ENCODE results near the gene TWF2. TPM values are rescaled to one million over a fixed set of nuclear protein-coding genes. Genes with fewer than 3 reads are reported as not detected.
A peak's percentile ranks its signal among the peaks of the same experiment; 100 is the strongest.

TWF2 gene
- total and polyA plus RNA-seq, 10 of the 15 experiments (the other 5 are each of a cell fraction or from before 2014, with no cell fraction given) = 0.16 to 106 (median 68.5) TPM

- no peak for TF ChIP-seq LARP7 (IDR thresholded peaks at IDR 0.05)
- TF ChIP-seq NR2F1 (conservative IDR thresholded peaks at IDR 0.05) = 0 out of 2 replicates have a peak, but pooled peaks have one; percentile 40
- peak; percentile 39; the same call in 1 of the 2 replicates for TF ChIP-seq PKNOX1 (IDR thresholded peaks at IDR 0.05)
- no peak; the same call in 1 of the 2 replicates for TF ChIP-seq ATF7 (IDR thresholded peaks at IDR 0.05; ENCODE audit: low read depth)
- no peak for TF ChIP-seq YBX1 (IDR thresholded peaks at IDR 0.05)
- TF ChIP-seq, protein P1, sequence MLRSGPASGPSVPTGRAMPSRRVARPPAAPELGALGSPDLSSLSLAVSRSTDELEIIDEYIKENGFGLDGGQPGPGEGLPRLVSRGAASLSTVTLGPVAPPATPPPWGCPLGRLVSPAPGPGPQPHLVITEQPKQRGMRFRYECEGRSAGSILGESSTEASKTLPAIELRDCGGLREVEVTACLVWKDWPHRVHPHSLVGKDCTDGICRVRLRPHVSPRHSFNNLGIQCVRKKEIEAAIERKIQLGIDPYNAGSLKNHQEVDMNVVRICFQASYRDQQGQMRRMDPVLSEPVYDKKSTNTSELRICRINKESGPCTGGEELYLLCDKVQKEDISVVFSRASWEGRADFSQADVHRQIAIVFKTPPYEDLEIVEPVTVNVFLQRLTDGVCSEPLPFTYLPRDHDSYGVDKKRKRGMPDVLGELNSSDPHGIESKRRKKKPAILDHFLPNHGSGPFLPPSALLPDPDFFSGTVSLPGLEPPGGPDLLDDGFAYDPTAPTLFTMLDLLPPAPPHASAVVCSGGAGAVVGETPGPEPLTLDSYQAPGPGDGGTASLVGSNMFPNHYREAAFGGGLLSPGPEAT (IDR thresholded peaks at IDR 0.05; ENCODE audit: low read depth) = peak; percentile 58; the same call in 1 of the 2 replicates
Measured at GRCh38 chr3:52225452-52226228, 13.3 kb downstream of the TWF2 start, which contains the start of gene TLR9 (continued).

Measured in GM12878 (cell line).